AG09309 (cell line): ENCODE data around the gene ZMYND15.

ENCODE experiments used
- DNase-seq: peaks from one replicate; pipeline ENCODE4 v3.0.0-alpha.2; 2010; ENCODE audit warnings: low read depth
- H3K4me3 ChIP-seq: 2 replicates; pipeline ENCODE4 v1.5.1; 2011; ENCODE audit warnings: mild to moderate bottlenecking, low read depth, low read length, moderate library complexity; ENCODE audit not compliant: control insufficient read depth
- TF ChIP-seq, protein P1 (sequence below): IDR thresholded peaks from 2 replicates; pipeline ENCODE4 v1.5.1; 2011; ENCODE audit warnings: mild to moderate bottlenecking, low read depth, low read length, inconsistent platforms; ENCODE audit not compliant: insufficient read depth, control insufficient read depth; ENCODE audit errors: missing control alignments

Gene ZMYND15

DNA sequence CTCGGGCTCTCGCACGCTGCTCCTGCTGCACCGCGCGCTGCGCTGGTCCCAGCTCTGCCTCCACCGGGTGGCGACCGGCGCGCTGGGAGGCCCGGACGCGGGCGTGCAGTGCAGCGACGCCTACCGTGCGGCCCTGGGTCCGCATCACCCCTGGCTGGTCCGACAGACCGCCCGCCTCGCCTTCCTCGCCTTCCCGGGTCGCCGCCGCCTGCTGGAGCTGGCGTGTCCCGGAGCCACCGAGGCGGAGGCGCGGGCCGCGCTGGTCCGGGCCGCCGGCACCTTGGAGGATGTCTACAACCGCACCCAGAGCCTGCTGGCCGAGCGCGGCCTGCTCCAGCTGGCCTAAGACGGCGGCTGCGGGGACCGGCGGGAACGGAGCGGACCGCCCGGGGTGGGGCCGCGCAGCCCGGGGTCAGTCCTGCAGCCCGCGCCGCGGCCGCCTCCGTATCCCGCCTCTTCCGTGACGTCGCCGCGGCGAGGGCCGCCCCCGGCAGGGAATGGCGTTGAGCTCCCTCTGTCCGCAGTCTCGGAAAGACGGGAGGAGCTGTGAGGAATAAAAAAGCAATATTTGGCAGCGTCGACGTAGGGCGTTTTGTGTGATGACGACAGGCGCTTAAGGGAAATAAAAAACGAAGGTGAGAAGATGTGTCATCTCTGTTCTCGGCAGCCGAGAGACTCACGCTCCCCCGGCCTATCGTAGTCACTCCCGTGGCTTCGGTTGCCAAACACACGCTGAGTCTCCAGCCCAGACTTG is 50.5 kb downstream of the ZMYND15 start:
- peak; percentile 55 for DNase-seq
- peak overlapping the region; percentile 64 for H3K4me3 ChIP-seq
- TF ChIP-seq, protein P1, sequence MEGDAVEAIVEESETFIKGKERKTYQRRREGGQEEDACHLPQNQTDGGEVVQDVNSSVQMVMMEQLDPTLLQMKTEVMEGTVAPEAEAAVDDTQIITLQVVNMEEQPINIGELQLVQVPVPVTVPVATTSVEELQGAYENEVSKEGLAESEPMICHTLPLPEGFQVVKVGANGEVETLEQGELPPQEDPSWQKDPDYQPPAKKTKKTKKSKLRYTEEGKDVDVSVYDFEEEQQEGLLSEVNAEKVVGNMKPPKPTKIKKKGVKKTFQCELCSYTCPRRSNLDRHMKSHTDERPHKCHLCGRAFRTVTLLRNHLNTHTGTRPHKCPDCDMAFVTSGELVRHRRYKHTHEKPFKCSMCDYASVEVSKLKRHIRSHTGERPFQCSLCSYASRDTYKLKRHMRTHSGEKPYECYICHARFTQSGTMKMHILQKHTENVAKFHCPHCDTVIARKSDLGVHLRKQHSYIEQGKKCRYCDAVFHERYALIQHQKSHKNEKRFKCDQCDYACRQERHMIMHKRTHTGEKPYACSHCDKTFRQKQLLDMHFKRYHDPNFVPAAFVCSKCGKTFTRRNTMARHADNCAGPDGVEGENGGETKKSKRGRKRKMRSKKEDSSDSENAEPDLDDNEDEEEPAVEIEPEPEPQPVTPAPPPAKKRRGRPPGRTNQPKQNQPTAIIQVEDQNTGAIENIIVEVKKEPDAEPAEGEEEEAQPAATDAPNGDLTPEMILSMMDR = peak; percentile 61

DNA sequence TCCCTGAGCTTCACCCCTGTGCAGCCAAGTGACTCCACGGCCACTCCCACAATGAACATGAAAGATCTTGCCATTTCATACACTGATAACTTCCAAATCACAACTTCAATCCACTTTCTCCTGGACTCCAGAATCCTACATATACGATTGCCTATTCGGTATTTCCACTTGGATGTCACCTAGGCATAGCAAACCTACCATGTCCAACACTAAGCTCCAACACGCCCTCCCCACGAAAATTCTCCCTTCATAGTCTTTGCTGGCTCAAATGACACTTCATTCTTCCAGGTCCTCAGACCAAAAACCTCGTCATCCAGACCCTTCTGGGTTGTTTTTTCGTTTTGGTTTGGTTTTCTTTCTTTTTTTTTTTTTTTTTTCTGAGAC is 51.1 kb downstream of the ZMYND15 start:
- H3K4me3 ChIP-seq = peak overlapping the region; percentile 64
- TF ChIP-seq, protein P1 = no peak
- DNase-seq = no peak

DNA sequence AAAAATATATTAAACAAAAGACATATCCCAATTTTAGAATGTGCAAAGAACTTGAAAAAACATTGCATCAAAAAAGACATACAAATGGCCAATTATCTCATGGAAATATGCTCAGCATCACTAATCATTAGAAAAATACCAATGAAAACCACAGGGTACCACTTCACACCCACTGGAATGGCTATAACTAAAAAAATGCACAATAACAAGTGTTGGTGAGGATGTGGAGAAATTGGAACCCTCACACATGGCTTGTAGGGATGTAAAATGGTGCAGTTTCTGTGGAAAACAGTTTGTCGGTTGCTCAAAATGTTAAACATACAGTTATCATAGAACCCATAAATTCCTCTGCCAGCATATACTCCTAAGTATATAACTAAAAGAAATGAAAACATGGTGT is 55.5 kb downstream of the ZMYND15 start:
- no peak overlapping the region for H3K4me3 ChIP-seq
- TF ChIP-seq, protein P1 = no peak

More for the DNA sequence above, 55.5 kb downstream of the ZMYND15 start:
- DNase-seq = no peak
